ENCODE results near the gene DNAAF5. TPM values are rescaled to one million over a fixed set of nuclear protein-coding genes. Genes with fewer than 3 reads are reported as not detected.
A peak's percentile ranks its signal among the peaks of the same experiment; 100 is the strongest.

Gene DNAAF5
- total and polyA plus RNA-seq, 9 of the 15 experiments (the other 6 are each of a cell fraction or from before 2014, with no cell fraction given) = 3.1 to 69.7 (median 19.1) TPM

- peak in 1 of 2 experiments; percentile 62 for TF ChIP-seq AFF1 (IDR thresholded peaks at IDR 0.05; ENCODE audit: low read depth in 1 of 2, partially characterized antibody in 2 of 2)
- TF ChIP-seq ATF2 (CRISPR knock-in tag; IDR thresholded peaks at IDR 0.05) = no peak
- no peak for TF ChIP-seq KDM5B (IDR thresholded peaks at IDR 0.05; ENCODE audit: insufficient replicate concordance, low read depth, low read length)
- TF ChIP-seq MCM5 (IDR thresholded peaks at IDR 0.05; ENCODE audit: low read depth) = no peak
- peak; percentile 90 for TF ChIP-seq EP300 (IDR thresholded peaks at IDR 0.05; ENCODE audit: low read length)
- TF ChIP-seq CHCHD3 (CRISPR knock-in tag; IDR thresholded peaks at IDR 0.05) = no peak
- no peak for TF ChIP-seq SIN3B (IDR thresholded peaks at IDR 0.05; ENCODE audit: low read depth)
- peak; percentile 19; the same call in 1 of the 2 replicates for TF ChIP-seq ZBTB17 (CRISPR knock-in tag; IDR thresholded peaks at IDR 0.05)
- no peak for TF ChIP-seq ZNF655 (CRISPR knock-in tag; IDR thresholded peaks at IDR 0.05)
- no peak for TF ChIP-seq PCBP1 (IDR thresholded peaks at IDR 0.05; ENCODE audit: low read depth, low read length, poor library complexity, severe bottlenecking)
- TF ChIP-seq ZNF431 (CRISPR knock-in tag; IDR thresholded peaks at IDR 0.05) = no peak
- TF ChIP-seq SNAPC5 (CRISPR knock-in tag; IDR thresholded peaks at IDR 0.05) = no peak
- TF ChIP-seq HNRNPK (IDR thresholded peaks at IDR 0.05; ENCODE audit: low read depth, low read length, poor library complexity, severe bottlenecking) = no peak
- TF ChIP-seq ZNF311 (CRISPR knock-in tag; IDR thresholded peaks at IDR 0.05) = peak; percentile 75; the same call in 1 of the 2 replicates
- no peak for TF ChIP-seq ZFPM2 (CRISPR knock-in tag; IDR thresholded peaks at IDR 0.05)
- no peak for TF ChIP-seq MNT (conservative IDR thresholded peaks at IDR 0.05)
- TF ChIP-seq HINFP (tag; conservative IDR thresholded peaks at IDR 0.05; ENCODE audit: low read depth) = no peak
These were observed 1.1 kb upstream of the DNAAF5 start (continued) for GRCh38 chr7:725223-726005.

Measured in K562 (cell line).